Activated CD8-positive, alpha-beta memory T cell treated with anti-CD3 and anti-CD28 coated beads, Interleukin-2, amount 50 U/mL, for 1 hour (primary cell): ENCODE measurements around the gene SCYGR8.
"Not testable (repeated sequence)": the region's sequence is repeated elsewhere in the genome, so short reads cannot be mapped to it uniquely, and the experiment has no call there.

Source experiments
- DNase-seq: peaks from one replicate; pipeline ENCODE4 v3.0.0-alpha.2; 2020; ENCODE audit errors: extremely low read depth

Gene SCYGR8, protein sequence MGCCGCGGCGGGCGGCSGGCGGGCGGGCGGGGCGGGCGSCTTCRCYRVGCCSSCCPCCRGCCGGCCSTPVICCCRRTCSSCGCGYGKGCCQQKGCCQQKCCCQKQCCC

DNA sequence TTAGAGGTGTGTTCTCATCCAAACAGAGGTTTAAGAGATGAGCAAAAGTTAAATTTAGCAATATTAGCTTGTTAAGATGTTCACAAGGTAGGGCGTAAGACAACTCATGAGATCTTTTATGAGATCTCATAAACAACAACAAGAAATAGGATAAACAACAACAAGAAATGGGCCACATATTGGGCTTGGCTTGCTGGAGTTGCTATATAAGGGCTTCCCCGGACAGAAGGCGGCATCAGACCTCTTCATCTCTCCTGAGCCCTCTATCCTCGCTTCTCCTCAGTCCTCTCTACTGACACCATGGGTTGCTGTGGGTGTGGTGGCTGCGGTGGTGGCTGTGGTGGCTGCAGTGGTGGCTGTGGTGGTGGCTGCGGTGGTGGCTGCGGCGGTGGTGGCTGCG lies at the start of gene SCYGR8:
TSS of gene SCYGR8 (plus strand) at position 301 of the 400 bp plus-strand sequence. CDS start at position 301, 0 bp downstream.
- DNase-seq = no peak

DNA sequence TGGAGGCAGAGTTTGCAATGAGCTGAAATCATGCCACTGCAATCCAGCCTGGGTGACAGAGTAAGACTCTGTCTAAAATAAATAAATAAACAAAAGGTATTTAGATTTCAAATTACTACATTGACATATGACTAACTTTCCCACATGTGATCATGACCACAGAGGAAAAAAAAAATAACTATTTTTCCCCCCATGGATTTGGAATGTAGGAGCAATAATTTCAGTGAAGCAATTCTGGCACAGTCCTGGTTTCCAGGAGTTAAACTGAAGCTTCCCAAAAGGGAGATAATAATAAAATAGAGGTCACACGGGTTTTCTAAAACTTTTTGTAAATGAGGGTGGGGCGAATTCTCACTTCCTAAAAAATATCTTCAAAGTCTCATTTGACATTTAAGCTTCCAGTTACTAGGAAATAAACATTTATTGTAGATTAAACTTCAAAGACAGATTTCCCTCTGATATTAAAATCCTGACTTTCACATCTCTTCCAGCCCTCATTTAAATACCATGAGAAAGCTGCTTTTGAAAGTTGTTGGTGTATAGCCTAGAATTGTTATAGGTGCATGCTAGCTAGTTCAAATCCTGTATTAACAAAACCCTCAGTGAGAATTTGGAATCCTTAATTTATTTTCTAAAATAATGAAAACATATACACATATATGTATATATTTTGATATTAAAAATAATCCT lies 48.6 kb upstream of the SCYGR8 start:
- DNase-seq = no peak

DNA sequence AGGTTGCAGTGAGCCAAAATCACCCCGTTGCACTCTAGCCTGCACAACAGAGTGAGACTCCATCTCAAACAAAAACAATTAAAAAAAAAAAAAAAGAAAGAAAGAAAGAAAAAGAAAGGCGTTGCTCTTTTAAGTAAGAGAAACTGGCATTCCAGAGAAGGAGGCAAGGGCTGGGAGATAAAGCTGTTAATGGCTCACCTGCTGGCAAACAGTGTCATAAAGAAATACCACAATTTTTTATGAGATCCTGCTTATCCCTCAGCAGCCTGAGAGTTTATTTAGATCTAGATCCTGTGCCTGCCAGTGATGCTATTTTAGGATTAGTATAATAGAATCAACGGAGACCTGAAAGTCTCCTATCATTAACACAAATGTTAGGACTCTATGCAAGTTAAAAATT lies 44.1 kb upstream of the SCYGR8 start:
- no peak for DNase-seq

DNA sequence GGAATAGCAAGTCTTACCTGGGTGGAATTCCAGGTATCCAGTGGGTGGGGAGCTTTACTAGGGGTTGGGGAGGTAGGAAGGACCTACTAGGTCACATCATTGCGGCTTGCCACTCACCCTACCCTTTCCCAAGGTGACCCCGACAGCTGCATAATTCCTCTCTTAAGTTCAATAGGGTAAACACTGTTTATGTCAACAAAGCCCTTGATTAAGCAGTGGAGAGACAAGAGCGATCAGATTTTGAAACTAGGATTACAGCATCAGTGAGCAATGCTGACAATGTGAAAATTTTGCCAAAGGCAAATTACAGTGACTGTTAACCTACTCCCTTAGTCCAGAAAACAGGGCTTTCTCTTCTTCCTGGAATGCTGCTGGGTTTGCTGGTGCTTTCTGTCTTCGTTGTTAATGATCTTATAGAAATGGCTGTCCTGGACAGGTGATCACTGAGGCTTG lies 42.4 kb upstream of the SCYGR8 start:
- DNase-seq = no peak

DNA sequence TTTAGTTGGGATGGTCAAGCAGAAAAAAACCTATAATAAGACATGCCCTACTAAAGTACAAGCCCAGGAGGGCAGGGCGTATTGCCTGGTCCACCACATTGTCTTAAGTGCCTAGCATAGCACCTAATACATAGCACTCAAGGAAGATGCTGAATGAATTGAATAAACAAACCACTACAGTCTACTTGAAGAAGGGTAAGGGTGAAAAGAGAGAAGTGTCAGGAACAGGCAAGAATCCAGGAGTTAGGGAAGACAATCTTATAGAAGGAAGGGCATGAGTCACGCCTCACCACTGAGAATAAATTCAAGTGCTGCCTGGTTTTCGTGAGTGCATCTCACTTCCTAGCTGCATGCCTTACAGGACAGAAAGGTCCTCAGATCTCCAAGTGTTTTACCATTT lies 41.7 kb upstream of the SCYGR8 start:
- DNase-seq = no peak

DNA sequence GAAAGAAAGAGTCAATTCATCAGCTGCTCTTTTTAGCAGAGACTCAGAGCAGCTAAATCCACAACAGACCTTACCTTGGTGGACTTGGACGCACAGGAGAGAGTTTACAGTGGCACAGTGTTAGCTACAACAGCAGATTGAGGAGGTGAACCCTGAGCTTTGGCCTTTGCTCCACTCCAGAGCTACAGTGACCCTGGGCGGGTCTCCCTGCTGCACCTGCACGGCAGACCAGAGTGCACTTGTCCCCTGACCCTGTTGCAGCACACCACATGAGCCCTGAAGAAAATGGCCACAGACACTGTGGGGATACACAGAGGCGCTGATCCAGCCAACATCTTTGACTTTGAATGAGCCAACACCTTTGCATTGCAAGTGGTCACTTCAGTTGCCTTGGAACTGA lies 38.8 kb upstream of the SCYGR8 start:
- DNase-seq = no peak

DNA sequence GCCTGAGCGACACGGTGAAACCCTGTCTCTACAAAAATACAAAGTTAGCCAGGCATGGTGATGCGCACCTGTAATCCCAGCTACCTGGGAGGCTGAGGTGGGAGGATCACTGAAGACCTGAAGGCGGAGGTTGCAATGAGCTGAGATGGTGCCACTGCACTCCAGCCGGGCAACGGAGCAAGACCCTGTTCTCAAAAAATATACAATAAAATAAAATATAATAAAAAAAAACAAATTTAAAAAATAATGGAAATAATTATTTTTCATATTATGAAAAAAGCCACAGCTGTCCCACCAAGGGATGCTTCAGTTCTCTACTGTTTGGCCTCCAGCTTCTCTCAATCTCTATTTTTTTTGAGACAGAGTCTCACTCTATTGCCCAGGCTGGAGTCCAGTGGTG lies 38.3 kb upstream of the SCYGR8 start:
- DNase-seq = no peak

DNA sequence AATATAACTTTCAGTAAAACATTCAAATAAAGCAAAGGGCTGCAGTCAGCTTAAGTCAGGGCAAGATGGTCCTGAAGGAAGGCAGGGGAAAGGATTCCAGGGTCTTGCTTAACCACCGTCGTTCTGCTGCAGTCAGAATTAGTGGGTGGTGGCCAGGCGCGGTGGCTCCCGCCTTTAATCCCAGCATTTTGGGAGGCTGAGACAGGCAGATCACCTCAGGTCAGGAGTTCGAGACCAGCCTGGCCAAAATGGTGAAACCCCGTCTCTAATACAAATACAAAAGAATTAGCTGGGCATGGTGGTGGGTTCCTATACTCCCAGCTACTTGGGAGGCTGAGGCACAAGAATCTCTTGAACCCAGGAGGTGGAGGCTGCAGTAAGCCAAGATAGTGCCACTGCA lies 34.7 kb upstream of the SCYGR8 start:
- no peak for DNase-seq

DNA sequence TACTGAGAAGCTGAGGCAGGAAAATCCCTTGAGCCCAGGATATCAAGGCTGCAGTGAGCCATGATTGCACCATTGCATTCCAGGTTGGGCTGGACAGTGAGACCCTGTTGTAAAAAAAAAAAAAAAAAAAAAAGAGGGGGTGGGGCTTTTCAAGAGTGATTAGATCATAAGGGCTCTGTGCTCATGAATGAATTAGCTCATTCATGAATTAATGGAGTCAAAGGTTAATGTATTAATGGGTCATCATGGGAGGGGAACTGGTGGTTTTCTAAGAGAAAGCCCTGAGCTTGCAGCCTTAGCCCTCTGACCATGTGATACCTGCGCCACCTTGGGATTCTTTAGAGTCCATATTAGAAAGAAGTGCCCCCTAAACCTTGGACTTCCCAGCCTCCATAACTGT lies 32.4 kb upstream of the SCYGR8 start:
- DNase-seq = no peak

DNA sequence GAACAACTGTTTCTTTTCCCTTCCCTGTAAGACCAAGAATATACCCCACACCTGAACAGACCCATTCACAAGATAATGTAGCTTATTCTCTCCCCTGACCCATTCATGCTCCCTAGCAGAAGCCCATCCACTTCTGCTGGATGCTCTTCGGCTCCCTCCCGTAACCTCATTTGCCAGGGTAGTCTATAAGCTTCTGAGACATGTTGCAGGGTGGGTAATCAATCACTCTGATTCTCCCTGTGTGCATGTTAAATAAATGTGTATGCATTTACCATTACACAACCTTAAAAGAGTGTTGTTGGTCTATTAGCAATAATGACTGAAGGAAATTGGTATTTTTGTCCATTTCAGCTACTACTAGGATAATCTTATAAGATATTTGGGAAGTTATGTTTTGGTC lies 29.2 kb upstream of the SCYGR8 start:
- no peak for DNase-seq

DNA sequence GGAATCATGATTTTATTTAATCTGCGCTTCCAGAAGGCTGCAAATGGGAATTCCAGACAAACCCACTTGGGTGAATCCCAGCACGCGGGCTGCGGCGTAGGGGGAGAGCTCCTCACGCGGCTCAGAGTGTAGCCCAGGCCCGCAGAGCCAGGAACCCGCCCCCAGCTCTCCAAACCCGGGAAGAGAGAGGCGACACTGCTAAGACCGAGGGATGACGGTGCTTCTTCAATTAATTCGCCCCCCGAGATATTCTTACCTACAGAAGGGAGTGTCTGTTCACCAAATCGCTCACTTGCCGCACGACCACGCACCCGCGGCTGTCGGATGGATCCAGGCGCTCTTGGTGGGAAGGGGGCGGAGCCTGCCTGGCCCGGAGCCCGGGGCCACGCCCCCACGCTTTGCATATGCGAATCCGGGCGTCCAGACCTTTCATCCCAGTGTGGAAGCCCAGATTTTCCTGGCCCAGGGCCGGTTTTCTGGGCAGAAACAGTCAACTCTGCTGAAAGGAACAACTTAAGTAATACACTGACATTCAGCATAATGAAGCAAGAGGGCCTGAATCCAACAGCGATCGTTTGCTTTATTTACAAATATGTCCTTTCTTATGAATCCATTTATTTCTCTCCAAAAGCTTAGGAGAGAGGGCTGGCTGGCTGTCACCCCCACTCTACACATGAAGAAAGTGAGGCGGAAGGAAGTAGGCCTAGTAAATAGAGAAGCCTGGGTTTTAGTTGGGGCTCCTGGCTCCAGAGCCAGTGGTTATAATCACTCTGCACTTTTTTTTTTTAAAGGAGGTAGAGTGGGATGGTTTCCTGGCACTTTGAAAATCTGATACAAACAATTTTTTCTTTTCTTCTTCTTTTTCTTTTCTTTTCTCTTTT lies 27.8 kb upstream of the SCYGR8 start, which contains the start of gene SLC19A3:
TSS of gene SLC19A3 (minus strand) at position 342 of the 881 bp plus-strand sequence. CDS start 15,710 bp downstream, outside the sequence.
- DNase-seq = no peak

DNA sequence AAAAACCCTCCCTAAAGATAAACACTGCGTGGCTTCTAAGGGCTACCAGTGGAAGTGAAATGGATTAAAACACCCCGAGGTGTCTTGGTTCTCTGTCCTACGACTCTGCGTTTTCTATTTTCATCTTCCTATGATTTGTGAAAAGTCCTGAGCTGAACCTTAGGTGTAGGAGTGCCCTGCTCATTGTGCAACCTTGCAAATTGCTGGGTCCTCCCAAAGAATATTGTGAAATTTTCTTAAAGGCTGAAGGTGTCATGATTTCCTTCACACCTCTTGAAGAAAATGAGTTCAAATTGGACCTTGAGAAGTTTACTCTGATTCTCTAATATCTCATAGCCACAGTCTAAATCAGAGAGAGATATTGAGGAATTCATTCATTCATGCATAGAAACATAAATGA lies 26.1 kb upstream of the SCYGR8 start:
- no peak for DNase-seq

DNA sequence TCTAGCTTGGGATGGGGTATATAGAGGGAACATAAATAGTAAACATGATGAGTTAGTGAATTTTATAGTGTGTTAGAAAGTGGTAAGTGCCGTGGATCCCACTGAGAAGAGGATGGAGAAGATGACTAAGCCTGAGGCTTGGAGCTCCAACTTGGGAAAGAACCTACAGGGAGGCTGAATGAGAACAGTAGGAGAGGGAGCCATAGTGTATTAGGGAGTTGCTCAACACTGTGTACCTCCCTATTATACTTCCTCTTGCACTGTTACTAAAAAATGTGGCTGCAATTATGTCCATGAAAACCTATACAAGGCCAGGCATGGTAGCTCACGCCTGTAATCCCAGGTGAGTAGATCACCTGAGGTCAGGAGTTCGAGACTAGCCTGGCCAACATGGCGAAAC lies 25.0 kb upstream of the SCYGR8 start:
- no peak for DNase-seq

DNA sequence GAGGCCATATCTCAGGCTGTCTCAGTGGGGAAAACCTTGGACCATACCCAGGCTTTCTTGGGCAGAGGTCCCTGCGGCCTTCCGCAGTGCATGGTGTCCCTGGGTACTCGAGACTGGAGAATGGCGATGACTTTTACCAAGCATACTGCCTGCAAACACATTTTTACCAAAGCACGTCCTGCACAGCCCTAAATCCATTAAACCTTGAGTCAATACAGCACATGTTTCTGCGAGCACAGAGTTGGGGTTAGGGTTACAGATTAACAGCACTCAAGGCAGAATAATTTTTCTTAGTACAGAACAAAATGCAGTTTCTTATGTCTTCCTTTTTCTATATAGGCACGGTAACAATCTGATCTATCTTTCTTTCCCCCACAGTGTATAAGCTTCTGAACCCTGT lies 22.9 kb upstream of the SCYGR8 start:
- DNase-seq = not testable (repeated sequence)

DNA sequence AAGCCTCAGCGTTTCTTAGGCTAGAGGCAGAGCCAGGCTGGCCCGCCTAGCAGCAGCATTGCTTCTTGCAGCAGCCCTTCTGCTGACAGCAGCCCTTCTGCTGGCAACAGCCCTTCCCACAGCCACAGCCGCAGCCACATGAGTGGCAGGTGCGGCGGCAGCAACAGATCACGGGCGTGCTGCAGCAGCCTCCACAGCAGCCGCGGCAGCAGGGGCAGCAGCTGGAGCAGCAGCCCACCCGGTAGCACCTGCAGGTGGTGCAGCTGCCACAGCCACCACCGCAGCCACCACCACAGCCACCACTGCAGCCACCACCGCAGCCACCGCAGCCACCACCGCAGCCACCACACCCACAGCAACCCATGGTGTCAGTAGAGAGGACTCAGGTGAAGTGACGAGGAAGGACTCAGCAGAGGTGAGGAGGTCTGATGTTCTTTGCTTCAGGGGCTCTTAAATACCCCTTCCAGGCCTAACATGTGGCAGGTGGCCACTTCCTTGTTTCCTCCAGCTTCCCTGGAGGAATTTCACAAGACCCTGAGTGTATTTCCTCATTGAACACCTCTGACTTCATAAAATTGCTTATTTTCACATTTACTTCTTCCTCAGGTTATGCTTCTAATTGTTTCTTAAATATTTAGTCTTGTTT lies 21.2 kb upstream of the SCYGR8 start, which contains the start of gene SCYGR6:
TSS of gene SCYGR6 (minus strand) at position 364 of the 646 bp plus-strand sequence. CDS start at position 364, 0 bp downstream.
- no peak for DNase-seq

DNA sequence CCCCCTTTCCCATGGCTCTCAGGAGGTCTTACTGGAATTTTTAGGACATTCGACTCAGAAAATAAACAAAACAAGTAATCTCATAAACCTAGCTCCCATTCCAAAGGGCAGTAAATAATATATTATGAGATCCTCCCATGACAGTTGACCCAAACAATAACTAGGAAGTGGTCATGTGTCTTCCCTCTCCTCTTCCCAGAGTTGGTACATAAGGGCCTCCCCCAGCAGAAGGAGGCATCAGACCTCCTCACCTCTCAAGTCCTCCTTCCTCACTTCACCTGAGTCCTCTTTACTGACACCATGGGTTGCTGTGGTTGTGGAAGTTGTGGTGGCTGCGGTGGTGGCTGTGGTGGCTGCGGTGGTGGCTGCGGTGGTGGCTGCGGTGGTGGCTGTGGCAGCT lies 17.7 kb upstream of the SCYGR8 start, which contains the start of gene SCYGR7:
TSS of gene SCYGR7 (plus strand) at position 301 of the 400 bp plus-strand sequence. CDS start at position 301, 0 bp downstream.
- DNase-seq = no peak

DNA sequence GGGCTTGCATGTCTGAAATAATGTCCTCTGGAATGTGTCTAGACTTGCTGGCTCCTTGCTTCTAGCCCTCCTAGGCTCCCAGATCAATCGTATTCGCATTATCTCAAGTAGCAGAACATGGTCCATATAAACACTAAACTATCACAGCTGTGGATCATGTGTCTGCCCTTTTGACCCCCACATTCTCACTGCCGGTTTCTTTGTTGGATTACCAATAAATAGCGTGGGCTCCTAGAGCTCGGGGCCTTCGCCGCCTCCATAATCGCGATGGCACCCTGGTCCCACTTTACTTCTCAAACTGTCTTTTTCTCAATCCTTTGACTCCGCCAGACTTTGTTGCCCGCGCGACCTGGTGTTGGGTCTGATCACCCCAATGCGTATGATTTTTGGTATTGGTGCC lies 6.3 kb upstream of the SCYGR8 start:
- DNase-seq = no peak

DNA sequence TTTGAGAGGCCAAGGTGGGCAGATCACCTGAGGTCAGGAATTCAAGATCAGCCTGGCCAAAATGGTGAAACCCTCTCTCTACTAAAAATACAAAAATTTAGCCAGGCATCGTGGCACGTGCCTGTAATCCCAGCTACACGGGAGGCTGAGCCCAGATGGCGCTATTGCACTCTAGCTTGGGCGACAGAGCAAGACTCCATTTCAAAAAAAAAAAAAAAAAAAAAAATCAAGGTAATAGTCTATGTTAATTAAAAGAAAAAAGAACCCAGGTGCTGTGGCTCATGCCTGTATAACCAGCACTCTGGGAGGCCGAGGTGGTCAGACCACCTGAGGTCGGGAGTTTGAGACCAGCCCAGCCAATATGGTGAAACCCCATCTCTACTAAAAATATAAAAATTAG lies 5.0 kb upstream of the SCYGR8 start:
- DNase-seq = not testable (repeated sequence)

DNA sequence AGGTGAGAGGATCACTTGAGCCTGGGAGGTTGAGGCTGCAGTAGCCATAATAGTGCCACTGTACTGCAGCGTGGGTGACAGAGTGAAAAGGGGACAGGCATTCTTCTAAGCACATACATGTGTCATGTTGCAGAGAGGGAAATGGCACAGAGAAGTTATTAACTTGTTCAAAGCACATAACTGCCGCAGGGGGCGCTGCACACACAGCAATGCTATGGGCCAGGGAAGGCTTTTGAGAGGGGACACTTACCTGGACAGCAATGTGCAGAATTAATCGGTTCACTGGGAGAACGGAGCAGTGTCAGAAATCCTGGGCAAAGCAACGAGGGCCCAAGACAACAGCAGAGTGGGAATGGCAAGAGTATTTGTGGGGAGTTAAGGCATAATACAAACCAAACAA lies 2.4 kb downstream of the SCYGR8 start:
- DNase-seq = no peak

DNA sequence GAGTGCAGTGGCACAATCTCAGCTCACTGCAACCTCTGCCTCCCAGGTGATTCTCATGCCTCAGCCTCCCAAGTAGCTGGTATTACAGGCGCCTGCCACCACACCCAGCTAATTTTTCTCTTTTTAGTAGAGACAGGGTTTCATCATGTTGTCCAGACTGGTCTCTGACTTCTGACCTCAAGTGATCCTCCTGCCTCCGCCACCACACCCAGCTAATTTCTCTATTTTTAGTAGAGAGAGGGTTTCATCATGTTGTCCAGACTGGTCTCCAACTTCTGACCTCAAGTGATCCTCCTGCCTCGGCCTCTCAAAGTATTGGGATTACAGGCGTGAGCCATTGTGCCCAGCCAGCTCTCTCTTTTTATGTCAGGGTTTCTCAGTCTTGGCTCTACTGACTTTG lies 10.6 kb downstream of the SCYGR8 start:
- DNase-seq = not testable (repeated sequence)

DNA sequence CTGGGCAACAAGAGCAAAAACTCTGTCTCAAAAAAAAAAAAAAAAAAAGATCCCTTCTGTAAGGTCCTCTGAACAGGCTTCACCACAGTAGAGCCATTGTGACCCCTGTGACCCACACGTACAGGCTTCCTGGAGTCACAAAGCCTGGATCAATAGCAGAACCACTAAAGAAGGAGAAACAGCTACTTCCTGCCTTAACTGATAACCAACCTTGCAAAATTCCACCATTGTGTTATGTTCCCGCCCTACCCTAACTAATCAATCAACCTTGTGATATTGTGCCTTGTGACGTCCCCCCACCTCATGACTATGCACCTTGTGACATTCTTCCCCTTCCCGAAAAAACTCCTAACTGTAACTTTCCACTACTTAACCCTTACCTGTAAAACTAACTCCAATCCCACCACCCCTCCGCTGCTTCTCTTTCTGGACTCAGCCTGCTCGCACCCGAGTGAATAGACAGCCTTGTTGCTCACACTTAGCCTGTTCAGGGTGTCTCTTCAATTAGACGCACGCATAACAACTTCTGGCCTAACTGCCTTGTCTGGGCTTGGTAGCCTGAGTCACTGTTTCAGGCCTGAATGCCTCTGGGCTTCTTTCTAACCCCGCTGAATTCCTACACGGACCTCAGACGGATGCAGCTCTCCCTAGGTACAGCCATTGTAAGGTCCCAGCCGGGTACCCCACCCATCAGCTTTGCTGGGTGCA lies 13.9 kb downstream of the SCYGR8 start:
- no peak for DNase-seq
